ENCODE results near the gene CUBN. TPM values are rescaled to one million over a fixed set of nuclear protein-coding genes. Genes with fewer than 3 reads are reported as not detected.

CUBN gene
- total RNA-seq, 1 donor from 2014 or later, result 1.5 TPM

DNA sequence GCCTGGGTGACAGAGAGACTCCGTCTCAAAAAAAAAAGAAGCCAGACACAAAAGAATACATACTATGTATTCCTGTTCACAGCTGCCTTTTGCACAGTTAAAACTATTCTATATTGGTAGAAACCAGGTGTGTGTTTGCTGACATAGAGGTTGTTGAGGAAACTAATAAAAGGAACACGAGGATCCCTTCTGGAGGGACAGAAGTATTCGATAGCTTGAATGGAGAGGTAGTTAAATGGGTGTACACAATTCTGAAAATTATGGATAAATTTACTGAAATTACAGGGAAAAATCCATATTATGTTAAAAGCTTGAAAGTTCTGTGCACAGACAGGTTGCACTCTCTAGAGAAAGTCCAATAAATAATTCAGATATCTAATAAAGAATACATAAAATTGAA, 71.5 kb downstream of the CUBN start:
- H3K27me3 Mint-ChIP-seq, result no peaks in the 10 kb centered on the region
- H3K4me3 Mint-ChIP-seq (ENCODE audit: low read depth), result no peak overlapping the region
- peaks cover 10% of the 10 kb centered on the region for H3K4me1 Mint-ChIP-seq (ENCODE audit: low read depth)
- DNase-seq (ENCODE audit: low spot score, unreplicated experiment), result no peak
- H3K36me3 Mint-ChIP-seq (ENCODE audit: insufficient read depth), result no peaks in the 10 kb centered on the region
- H3K27ac Mint-ChIP-seq, result no peak overlapping the region
- TF ChIP-seq, protein P1, sequence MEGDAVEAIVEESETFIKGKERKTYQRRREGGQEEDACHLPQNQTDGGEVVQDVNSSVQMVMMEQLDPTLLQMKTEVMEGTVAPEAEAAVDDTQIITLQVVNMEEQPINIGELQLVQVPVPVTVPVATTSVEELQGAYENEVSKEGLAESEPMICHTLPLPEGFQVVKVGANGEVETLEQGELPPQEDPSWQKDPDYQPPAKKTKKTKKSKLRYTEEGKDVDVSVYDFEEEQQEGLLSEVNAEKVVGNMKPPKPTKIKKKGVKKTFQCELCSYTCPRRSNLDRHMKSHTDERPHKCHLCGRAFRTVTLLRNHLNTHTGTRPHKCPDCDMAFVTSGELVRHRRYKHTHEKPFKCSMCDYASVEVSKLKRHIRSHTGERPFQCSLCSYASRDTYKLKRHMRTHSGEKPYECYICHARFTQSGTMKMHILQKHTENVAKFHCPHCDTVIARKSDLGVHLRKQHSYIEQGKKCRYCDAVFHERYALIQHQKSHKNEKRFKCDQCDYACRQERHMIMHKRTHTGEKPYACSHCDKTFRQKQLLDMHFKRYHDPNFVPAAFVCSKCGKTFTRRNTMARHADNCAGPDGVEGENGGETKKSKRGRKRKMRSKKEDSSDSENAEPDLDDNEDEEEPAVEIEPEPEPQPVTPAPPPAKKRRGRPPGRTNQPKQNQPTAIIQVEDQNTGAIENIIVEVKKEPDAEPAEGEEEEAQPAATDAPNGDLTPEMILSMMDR (IDR thresholded peaks at IDR 0.05; ENCODE audit: unreplicated experiment), result no peak
- H3K9me3 Mint-ChIP-seq (ENCODE audit: low read depth), result peaks cover 4% of the 10 kb centered on the region

DNA sequence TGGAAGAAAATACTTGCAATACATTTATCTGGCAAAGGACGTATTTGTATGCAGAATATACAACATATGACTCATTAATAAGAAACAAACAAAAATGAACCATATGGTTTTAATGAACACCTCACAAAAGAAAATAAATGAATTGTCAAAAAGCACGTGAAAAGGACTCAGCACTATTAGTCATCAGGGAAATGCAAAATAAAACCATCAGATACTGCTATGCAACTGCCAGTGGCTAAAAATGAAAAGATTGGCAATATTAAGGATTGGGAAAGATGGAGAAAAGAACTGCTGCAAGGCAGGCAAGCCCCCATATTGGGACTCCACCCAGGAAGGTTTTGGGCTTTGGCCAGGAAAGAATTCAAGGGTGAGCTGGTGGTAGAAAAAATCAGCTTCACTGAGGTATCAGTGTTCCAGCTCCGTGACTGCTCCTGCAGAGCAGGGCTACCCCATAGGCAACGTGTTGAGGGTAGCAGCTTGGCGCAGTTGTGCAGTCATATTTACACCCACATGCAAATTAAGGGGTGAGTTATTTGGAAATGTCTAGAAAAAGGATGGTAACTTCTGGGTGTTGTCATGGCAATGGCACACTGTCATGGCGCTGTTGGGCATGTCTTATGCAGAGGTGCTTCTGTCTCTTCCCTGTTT, 72.7 kb downstream of the CUBN start:
- Mint-ChIP-seq H3K4me3 (ENCODE audit: low read depth) (no peak overlapping the region), H3K27me3 (no peaks in the 10 kb centered on the region), H3K27ac (no peak overlapping the region), H3K36me3 (ENCODE audit: insufficient read depth) (no peaks in the 10 kb centered on the region), H3K9me3 (ENCODE audit: low read depth) (peaks cover 7% of the 10 kb centered on the region), H3K4me1 (ENCODE audit: low read depth) (peaks cover 1% of the 10 kb centered on the region)
- TF ChIP-seq, protein P1 (IDR thresholded peaks at IDR 0.05; ENCODE audit: unreplicated experiment), result no peak
- DNase-seq (ENCODE audit: low spot score, unreplicated experiment), result no peak

DNA sequence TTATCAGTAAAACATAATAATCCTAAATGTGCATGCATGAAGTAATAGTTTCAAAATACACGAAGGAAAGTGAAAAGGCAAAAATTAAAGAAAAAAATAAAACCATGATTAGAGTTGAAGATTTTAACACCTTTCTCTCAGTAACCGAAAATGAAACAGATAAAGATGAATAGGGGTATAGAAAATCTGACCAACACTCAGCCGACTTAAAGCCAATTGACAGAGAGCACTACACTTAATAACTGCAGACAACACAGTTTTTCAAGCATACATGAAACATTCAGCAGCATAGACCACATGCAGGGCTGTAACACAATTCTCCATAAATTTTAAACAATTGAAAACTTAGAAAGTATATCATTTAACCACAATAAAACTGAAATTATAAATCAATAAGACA, 76.1 kb downstream of the CUBN start:
- Mint-ChIP-seq H3K4me3 (ENCODE audit: low read depth) (no peak overlapping the region), H3K27me3 (no peaks in the 10 kb centered on the region), H3K36me3 (ENCODE audit: insufficient read depth) (peaks cover 3% of the 10 kb centered on the region), H3K4me1 (ENCODE audit: low read depth) (peaks cover 9% of the 10 kb centered on the region), H3K27ac (no peak overlapping the region), H3K9me3 (ENCODE audit: low read depth) (peaks cover 15% of the 10 kb centered on the region)
- TF ChIP-seq, protein P1 (IDR thresholded peaks at IDR 0.05; ENCODE audit: unreplicated experiment), result no peak
- no peak for DNase-seq (ENCODE audit: low spot score, unreplicated experiment)

DNA sequence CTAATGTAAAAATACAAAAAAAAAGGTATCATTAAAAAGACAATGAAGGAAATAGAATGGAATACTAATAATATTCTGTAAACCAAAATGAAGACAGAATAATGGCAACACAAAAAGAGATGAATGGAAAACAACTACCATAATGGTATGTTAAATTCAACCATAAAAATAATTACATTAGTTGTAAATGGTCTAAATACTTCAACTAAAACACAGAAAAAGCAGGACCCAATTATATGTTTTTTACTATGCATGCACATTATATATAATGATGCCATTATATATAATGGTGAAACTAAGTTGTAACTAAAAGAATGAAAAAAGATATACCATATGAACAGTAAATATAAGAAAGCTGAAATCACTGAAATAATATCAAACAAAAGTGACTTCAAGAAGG, 76.5 kb downstream of the CUBN start:
- DNase-seq (ENCODE audit: low spot score, unreplicated experiment), result no peak
- peaks cover 9% of the 10 kb centered on the region for H3K4me1 Mint-ChIP-seq (ENCODE audit: low read depth)
- no peak overlapping the region for H3K4me3 Mint-ChIP-seq (ENCODE audit: low read depth)
- peaks cover 15% of the 10 kb centered on the region for H3K9me3 Mint-ChIP-seq (ENCODE audit: low read depth)
- no peaks in the 10 kb centered on the region for H3K27me3 Mint-ChIP-seq
- peaks cover 3% of the 10 kb centered on the region for H3K36me3 Mint-ChIP-seq (ENCODE audit: insufficient read depth)
- TF ChIP-seq, protein P1 (IDR thresholded peaks at IDR 0.05; ENCODE audit: unreplicated experiment), result no peak
- H3K27ac Mint-ChIP-seq, result no peak overlapping the region

DNA sequence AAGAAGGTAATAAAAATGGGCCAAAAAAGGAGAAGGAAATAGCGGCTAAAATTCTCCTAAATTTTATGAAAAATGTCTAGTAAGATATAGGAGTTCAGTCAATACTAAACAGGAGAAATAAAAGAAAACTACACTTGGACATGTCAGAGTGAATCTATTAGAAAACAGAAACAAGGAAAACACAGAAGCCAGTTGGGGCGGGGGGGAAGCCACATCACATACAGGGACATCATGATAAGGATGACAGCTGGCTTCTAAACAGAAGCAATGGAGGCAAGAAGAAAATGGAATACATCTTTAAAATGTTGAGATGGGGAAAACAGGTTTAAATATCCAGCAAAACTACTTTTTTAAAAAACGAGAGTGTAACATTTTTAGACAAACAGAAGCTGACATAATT, 77.8 kb downstream of the CUBN start:
- Mint-ChIP-seq H3K9me3 (ENCODE audit: low read depth) (peaks cover 15% of the 10 kb centered on the region), H3K27ac (no peak overlapping the region), H3K36me3 (ENCODE audit: insufficient read depth) (peaks cover 3% of the 10 kb centered on the region), H3K4me1 (ENCODE audit: low read depth) (peaks cover 9% of the 10 kb centered on the region), H3K4me3 (ENCODE audit: low read depth) (no peak overlapping the region), H3K27me3 (no peaks in the 10 kb centered on the region)
- no peak for DNase-seq (ENCODE audit: low spot score, unreplicated experiment)
- TF ChIP-seq, protein P1 (IDR thresholded peaks at IDR 0.05; ENCODE audit: unreplicated experiment), result no peak
